Measurements from ENCODE around the gene DPH6. TPM values are rescaled to one million over a fixed set of nuclear protein-coding genes. Genes with fewer than 3 reads are reported as not detected.
A peak's percentile ranks its signal among the peaks of the same experiment; 100 is the strongest.
"Not testable (repeated sequence)": the region's sequence is repeated elsewhere in the genome, so short reads cannot be mapped to it uniquely, and the experiment has no call there.

Gene DPH6
- total RNA-seq: 10 to 100 TPM; 20.9 to 37.8 (median 26.7) TPM

GRCh38 chr15:35545824-35546510 is at the start of gene DPH6:
TSS of gene DPH6 (minus strand) at chr15:35546165. CDS start at chr15:35546141, 24 bp downstream.
- Histone ChIP-seq H3K27ac (peak within 1 kb of the TSS; percentile 93 to 98 (median 97)), H3K36me3 (no peaks in the 10 kb centered on the region), H3K9me3 (no peaks in the 10 kb centered on the region), H3K4me3 (peak within 1 kb of the TSS; percentile 68 to 82 (median 75)), H3K4me1 (peaks cover 0 to 26% (median 7%) of the 10 kb centered on the region in 4 donors), H3K27me3 (no peaks in the 10 kb centered on the region)
- peak; percentile 56 to 74 for TF ChIP-seq POLR2A (IDR thresholded peaks at IDR 0.05)
- TF ChIP-seq EP300 (IDR thresholded peaks at IDR 0.05): peak in 1 of 2 donors; percentile 83
- TF ChIP-seq CTCF (IDR thresholded peaks at IDR 0.05): peak in 3 of 5 experiments; percentile 6 to 37 (median 17)
- peak; percentile 67 to 68 for DNase-seq (ENCODE audit: low spot score in 2 of 2)
- 0% methylated on average over 29 to 51 of the region's 66 CpGs for WGBS, 2 donors

- no peak overlapping the region for H3K4me3 ChIP-seq
- 87 to 95% methylated on average over 1 of the region's 1 CpG for WGBS, 2 donors
- H3K4me1 ChIP-seq: no peaks in the 10 kb centered on the region
- no peak for DNase-seq (ENCODE audit: low spot score in 2 of 2)
- no peaks in the 10 kb centered on the region for H3K9me3 ChIP-seq
- TF ChIP-seq POLR2A (IDR thresholded peaks at IDR 0.05): no peak
- TF ChIP-seq CTCF (IDR thresholded peaks at IDR 0.05): no peak
- TF ChIP-seq EP300 (IDR thresholded peaks at IDR 0.05): no peak
- no peaks in the 10 kb centered on the region for H3K36me3 ChIP-seq
- H3K27ac ChIP-seq: no peak overlapping the region
- H3K27me3 ChIP-seq: no peaks in the 10 kb centered on the region
Observed at GRCh38 chr15:35595656-35596055, 49.7 kb upstream of the DPH6 start.

GRCh38 chr15:35591987-35592386 is 46.0 kb upstream of the DPH6 start:
- WGBS, 2 donors: 86 to 87% methylated on average over 2 of the region's 2 CpGs
- not testable (repeated sequence) for H3K9me3 ChIP-seq; DNase-seq (ENCODE audit: low spot score in 2 of 2); H3K4me3 ChIP-seq; H3K4me1 ChIP-seq; H3K27me3 ChIP-seq; H3K36me3 ChIP-seq; H3K27ac ChIP-seq

GRCh38 chr15:35583863-35584528 is 38.0 kb upstream of the DPH6 start:
- DNase-seq (ENCODE audit: low spot score in 2 of 2): no peak
- H3K4me3 ChIP-seq: no peak overlapping the region
- H3K4me1 ChIP-seq: no peaks in the 10 kb centered on the region
- no peaks in the 10 kb centered on the region for H3K27me3 ChIP-seq
- TF ChIP-seq CTCF (IDR thresholded peaks at IDR 0.05) (no peak), POLR2A (IDR thresholded peaks at IDR 0.05) (no peak), EP300 (IDR thresholded peaks at IDR 0.05) (no peak)
- WGBS, 2 donors: 60 to 70% methylated on average over 1 of the region's 1 CpG
- H3K9me3 ChIP-seq: no peaks in the 10 kb centered on the region
- H3K27ac ChIP-seq: no peak overlapping the region
- no peaks in the 10 kb centered on the region for H3K36me3 ChIP-seq

- DNase-seq (ENCODE audit: low spot score in 2 of 2): no peak
- no peaks in the 10 kb centered on the region for H3K27me3 ChIP-seq
- 95% methylated on average over 3 of the region's 3 CpGs for WGBS, 2 donors
- H3K9me3 ChIP-seq: no peaks in the 10 kb centered on the region
- H3K4me3 ChIP-seq: no peak overlapping the region
- H3K27ac ChIP-seq: no peak overlapping the region
- H3K4me1 ChIP-seq: no peaks in the 10 kb centered on the region
- TF ChIP-seq EP300 (IDR thresholded peaks at IDR 0.05): no peak
- no peaks in the 10 kb centered on the region for H3K36me3 ChIP-seq
Observed at GRCh38 chr15:35580606-35581005, 34.6 kb upstream of the DPH6 start.

GRCh38 chr15:35567392-35567791 is 21.4 kb upstream of the DPH6 start:
- no peak for DNase-seq (ENCODE audit: low spot score in 2 of 2)
- TF ChIP-seq CTCF (IDR thresholded peaks at IDR 0.05) (no peak), EP300 (IDR thresholded peaks at IDR 0.05) (no peak), POLR2A (IDR thresholded peaks at IDR 0.05) (no peak)
- Histone ChIP-seq H3K27ac (no peak overlapping the region), H3K4me3 (no peak overlapping the region), H3K9me3 (no peaks in the 10 kb centered on the region), H3K36me3 (no peaks in the 10 kb centered on the region), H3K4me1 (no peaks in the 10 kb centered on the region), H3K27me3 (no peaks in the 10 kb centered on the region)
- 92 to 96% methylated on average over 1 of the region's 1 CpG for WGBS, 2 donors
